Measurements from ENCODE around the gene ZNRF3.
A peak's percentile ranks its signal among the peaks of the same experiment; 100 is the strongest.

ZNRF3 gene

DNA sequence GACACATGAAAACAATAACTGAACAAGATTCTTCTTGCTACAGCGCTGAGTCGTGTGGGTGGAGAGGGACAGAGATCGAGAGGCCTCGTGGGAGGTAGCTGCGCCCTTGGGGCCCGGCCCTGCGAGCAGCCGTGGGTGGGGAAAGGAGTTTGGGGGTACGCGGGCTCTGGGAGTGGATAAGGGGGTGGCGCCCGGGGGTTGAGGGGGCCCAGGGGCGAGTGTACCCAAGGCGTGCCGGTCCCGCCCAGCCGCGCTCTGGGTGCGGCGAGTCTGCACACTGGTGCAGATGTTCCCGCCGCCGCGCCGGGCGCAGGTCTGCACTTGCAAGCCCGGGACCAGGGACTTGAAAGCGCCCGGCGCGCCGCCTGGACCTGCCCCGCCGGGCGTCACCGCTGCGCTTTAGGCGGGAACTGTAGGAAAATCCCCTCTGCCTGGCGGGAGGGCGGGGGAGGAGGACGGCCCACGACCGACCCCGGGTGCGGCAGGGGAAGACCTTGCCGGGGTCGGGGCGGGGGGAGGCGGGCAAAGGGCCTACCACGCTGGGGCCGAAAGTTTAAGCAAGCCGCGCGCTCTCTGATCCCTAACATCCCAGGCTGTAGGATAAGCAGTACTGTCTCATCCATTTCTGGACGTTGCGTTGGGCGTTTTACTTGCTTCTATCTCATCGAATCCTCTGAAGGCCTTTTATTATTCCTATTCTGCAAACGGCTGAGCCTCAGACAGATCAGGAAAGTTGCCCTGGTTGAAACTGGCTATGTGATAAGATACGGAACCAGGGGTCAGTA, 188.1 kb downstream of the ZNRF3 start:
- TF ChIP-seq, protein P1, sequence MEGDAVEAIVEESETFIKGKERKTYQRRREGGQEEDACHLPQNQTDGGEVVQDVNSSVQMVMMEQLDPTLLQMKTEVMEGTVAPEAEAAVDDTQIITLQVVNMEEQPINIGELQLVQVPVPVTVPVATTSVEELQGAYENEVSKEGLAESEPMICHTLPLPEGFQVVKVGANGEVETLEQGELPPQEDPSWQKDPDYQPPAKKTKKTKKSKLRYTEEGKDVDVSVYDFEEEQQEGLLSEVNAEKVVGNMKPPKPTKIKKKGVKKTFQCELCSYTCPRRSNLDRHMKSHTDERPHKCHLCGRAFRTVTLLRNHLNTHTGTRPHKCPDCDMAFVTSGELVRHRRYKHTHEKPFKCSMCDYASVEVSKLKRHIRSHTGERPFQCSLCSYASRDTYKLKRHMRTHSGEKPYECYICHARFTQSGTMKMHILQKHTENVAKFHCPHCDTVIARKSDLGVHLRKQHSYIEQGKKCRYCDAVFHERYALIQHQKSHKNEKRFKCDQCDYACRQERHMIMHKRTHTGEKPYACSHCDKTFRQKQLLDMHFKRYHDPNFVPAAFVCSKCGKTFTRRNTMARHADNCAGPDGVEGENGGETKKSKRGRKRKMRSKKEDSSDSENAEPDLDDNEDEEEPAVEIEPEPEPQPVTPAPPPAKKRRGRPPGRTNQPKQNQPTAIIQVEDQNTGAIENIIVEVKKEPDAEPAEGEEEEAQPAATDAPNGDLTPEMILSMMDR (conservative IDR thresholded peaks at IDR 0.05; ENCODE audit: low read length): no peak
- DNase-seq (ENCODE audit: low read depth): no peak
- H3K4me3 ChIP-seq (ENCODE audit: low read length): peak overlapping the region; percentile 27

DNA sequence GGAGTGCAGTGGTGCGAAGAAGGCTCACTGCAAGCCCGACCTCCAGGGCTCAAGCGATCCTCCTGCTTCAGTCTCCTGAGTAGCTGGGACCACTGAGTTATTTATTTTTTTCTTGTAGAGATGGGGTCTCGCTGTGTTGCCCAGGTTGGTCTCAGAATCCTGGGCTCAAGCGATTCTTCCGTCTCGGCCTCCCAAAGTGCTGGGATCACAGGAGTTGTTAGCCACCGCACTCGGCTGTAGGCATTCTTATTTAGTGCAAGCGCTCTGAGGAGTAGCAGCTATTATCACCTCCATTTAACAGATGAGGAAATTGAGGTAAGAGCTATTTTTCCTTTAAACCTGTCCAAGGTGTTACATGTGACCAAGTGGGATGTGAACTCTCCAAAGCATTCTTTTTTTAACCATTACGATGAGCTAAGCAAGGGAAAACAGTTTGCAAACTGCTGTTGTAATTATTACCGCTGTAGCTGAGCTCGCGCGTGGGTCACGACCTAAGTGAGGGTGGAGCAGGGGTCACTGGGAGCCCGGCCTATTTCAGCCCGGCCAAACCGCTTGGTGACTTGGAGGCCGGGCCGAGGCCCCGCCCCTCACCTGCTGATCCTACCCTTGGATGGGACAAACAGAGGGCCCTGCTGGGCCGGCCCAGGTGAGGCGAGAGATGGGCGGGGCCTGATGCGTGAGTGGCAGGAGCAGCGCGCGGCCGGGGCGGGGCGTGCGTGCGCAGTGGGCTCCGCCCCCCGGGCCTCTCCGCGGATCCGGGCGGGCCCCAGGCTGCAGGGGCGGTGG, 189.0 kb downstream of the ZNRF3 start:
- H3K4me3 ChIP-seq (ENCODE audit: low read length): peak overlapping the region; percentile 56
- TF ChIP-seq, protein P1 (conservative IDR thresholded peaks at IDR 0.05; ENCODE audit: low read length): no peak
- DNase-seq (ENCODE audit: low read depth): peak; percentile 61

DNA sequence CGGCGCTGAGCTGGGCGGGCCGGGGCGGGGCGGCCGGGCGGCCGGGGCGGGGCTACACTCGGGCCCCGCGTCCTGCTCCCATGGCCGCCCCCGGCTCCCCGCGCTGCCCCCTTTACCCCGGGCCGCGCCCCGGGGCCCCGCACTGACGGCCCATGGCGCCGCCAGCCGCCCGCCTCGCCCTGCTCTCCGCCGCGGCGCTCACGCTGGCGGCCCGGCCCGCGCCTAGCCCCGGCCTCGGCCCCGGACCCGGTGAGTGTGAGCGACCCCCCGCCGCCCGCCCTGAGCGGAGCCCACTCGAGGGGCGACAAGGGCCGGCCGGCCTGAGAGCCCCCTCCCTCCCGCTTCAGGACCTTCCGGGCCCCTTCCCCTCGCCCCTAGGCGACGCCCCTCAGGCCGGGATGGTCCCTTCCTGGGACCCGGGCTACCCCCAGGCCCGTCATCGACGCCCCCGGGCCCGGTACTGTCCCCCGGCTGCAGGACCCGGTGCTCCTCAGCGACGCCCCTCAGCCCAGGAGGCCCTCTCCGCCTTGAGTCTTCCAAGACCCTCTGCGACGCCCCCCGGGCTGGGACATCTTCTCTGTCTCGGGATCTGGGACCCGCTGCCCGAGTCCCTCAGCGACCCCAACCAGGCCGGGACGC, 189.7 kb downstream of the ZNRF3 start, which contains the start of gene KREMEN1:
Gene KREMEN1, plus strand, starts transcription at position 57 of the 639 bp plus-strand sequence. Its CDS starts 96 bp downstream, at position 153.
- H3K4me3 ChIP-seq (ENCODE audit: low read length): peak within 1 kb of the TSS; percentile 66
- TF ChIP-seq, protein P1 (conservative IDR thresholded peaks at IDR 0.05; ENCODE audit: low read length): no peak
- no peak for DNase-seq (ENCODE audit: low read depth)

DNA sequence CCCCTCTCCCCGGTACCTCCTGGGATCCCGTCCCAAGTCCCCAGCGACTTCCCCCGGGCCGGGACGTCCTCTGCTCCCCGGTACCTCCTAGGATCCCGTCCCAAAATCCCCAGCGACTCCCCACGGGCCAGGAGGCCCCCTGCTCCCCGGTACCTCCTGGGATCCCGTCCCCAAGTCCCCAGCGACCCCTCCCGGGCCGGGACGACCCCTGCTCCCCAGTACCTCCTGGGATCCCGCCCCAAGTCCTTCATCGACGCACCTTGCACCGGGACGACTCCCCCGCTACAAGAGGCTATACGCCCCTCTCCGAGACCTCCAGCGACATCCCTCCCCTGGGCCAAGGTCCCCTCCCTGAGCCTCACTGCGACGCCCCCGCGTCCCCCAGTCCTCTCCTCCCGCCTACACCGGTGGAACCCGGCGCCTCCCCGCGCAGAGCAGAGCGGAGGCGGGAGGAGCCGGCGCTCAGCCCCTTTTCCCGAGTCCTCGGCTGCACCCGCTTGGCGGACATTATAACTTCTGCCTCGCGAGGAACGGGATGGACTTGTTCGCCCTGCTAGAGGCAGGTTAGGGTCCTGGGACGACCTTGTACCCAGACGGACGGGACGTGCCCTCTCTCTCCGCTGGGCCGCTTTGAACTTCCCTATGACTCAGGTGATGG, 190.4 kb downstream of the ZNRF3 start:
- TF ChIP-seq, protein P1 (conservative IDR thresholded peaks at IDR 0.05; ENCODE audit: low read length): no peak
- DNase-seq (ENCODE audit: low read depth): peak; percentile 25
- H3K4me3 ChIP-seq (ENCODE audit: low read length): peak overlapping the region; percentile 66

DNA sequence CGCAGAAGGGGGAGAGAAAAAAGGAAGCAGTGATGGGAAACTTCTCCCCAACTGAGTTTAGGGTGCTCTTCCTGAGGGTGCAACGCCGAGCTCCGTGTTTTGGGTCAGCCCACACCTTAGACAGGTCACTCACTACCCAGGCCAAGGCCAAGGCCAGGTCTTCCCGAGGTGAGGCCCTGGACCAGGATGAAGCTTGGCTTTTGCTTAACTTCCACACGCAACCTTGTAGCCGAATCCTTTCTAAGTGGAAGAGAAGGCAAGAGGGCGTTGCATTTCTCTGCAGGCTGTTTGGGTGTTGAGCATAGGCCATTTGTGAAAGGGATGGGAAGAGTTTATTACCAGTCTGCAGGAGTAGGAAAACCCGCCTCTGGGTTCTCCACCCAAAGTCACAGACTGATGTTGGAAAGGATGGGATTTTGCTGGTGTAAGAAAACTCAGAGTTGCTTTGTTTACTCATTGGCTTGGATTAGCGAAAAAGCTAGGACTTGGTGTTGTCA, 191.0 kb downstream of the ZNRF3 start:
- peak overlapping the region; percentile 66 for H3K4me3 ChIP-seq (ENCODE audit: low read length)
- DNase-seq (ENCODE audit: low read depth): no peak
- TF ChIP-seq, protein P1 (conservative IDR thresholded peaks at IDR 0.05; ENCODE audit: low read length): no peak

DNA sequence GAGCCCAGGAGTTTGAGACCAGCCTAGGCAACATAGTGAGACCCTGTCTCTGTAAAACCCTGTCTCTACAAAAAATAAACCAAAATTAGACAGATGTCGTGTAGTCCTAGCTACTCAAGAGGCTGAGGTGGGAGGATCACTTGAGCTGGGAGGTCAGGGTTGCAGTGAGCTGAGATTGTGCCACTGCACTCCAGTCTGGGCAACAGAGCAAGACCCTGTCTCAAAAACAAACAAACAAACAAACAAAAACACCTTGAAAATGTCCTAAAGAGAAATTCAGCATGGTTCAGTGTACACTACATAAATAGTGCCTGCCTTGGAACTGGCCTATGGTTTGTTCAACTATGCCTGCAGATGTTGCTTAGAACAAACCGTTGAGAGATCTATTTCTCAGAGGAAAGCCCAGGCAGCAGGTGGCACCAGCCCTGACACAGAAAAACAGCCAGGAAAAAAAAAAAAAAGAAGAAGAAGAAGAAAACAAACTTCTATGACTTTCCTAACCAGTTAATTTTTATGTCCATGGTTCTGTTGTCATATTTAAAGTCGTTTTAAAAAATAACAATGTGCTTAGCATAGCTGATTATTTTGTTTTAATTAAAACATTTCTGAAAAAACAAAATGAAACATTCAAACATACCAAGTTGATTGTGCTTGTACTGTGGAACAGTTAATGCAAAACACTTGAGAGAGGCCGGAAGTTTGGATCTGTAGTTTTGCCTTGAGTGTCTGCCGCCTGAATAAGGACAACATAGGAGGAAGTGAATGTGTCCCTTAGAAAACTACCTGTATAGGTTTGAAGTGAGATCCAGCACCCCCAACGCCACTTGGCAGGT, 194.9 kb downstream of the ZNRF3 start:
- no peak for DNase-seq (ENCODE audit: low read depth)
- TF ChIP-seq, protein P1 (conservative IDR thresholded peaks at IDR 0.05; ENCODE audit: low read length): no peak
- H3K4me3 ChIP-seq (ENCODE audit: low read length): no peak overlapping the region

All from AG10803 (cell line).